Sciatic nerve (tissue), 2 donors: ENCODE data around the gene TOR1A. TPM values are rescaled to one million over a fixed set of nuclear protein-coding genes. Genes with fewer than 3 reads are reported as not detected.

Experiments used
- ATAC-seq: fragments of 200-7000 bp; cut with Tn5 transposase; one replicate; pipeline ENCODE4 v1.9.1; 2020; ENCODE audit warnings: mild to moderate bottlenecking, moderate library complexity
- DNase-seq: peaks from one replicate; pipeline ENCODE4 v3.0.0-alpha.2; 2020; ENCODE audit warnings: low spot score
- intact Hi-C: fragments of 100-400 bp; cut with DNase I; formaldehyde crosslinking; loops from one replicate; pipeline ENCODE4 v1.14.2; 2022
- microRNA-seq: library from miRNA; unstranded; fragments of <30 nt; microRNA quantifications from one replicate; pipeline ENCODE4 v1.2.0, GENCODE V29; 2020
- total RNA-seq: library from RNA; stranded (reverse); fragmentation: NEBNext Ultra II Directional; extraction: Animal tissue kit (Norgen Biotek cat#: 25700); gene quantifications from one replicate; pipeline ENCODE4 v1.2.1, GENCODE V29; 2021
- donor health status: DM: no; HTN: no; CAD: no.
- donor health status: DM: no; HTN: no; CAD: no.

Gene TOR1A
- total RNA-seq, 1 donor from 2014 or later = 24.6 TPM

DNA sequence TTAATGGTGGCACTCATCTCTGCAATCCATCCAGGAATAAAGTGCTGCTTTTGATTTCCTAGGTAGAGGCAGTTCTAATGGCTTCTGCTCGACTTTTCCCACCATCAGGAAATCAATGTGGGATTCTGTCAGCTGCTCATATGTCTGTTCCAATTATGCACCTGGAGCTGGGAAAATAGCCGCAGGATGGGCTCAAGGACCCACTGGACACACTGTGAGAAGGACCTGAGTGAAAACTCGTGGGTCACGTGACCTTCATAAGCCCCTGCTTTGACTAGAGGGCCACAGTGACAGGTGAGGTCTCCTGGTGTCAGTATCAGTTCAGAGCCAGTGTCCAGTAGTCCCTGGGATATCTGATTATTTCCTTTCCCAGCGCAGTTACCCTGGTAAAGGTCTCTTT is 53.2 kb downstream of the TOR1A start:
- ATAC-seq (no peak), DNase-seq (no peak)
- intact Hi-C loops = no loop called here

DNA sequence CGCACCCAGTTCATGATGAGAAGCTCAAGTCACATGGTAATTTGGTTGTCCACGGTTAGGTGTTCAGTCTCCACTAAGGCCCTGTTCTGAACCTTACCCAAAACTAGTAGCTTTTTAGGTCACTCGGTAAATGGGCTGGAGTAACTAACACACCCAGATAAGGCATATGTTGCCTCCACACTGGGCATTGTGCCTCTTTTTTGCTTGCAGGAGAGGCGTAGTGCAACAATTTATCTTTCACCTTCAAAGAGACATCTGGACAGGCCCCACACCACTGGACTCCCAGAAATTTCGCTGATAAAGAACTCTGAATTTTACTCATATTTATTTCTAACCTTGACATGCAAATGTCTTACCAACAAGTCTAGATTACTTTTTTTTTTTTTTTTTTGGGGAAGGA is 54.3 kb downstream of the TOR1A start:
- no peak for ATAC-seq
- DNase-seq = no peak
- intact Hi-C loops = no loop called here

GRCh38 chr9:129768486-129768885 is 55.5 kb downstream of the TOR1A start:
- no peak for ATAC-seq
- intact Hi-C loops = no loop called here
- DNase-seq = no peak

GRCh38 chr9:129765764-129766317 is 58.1 kb downstream of the TOR1A start:
- DNase-seq = no peak
- intact Hi-C loops = no loop called here
- ATAC-seq = no peak

DNA sequence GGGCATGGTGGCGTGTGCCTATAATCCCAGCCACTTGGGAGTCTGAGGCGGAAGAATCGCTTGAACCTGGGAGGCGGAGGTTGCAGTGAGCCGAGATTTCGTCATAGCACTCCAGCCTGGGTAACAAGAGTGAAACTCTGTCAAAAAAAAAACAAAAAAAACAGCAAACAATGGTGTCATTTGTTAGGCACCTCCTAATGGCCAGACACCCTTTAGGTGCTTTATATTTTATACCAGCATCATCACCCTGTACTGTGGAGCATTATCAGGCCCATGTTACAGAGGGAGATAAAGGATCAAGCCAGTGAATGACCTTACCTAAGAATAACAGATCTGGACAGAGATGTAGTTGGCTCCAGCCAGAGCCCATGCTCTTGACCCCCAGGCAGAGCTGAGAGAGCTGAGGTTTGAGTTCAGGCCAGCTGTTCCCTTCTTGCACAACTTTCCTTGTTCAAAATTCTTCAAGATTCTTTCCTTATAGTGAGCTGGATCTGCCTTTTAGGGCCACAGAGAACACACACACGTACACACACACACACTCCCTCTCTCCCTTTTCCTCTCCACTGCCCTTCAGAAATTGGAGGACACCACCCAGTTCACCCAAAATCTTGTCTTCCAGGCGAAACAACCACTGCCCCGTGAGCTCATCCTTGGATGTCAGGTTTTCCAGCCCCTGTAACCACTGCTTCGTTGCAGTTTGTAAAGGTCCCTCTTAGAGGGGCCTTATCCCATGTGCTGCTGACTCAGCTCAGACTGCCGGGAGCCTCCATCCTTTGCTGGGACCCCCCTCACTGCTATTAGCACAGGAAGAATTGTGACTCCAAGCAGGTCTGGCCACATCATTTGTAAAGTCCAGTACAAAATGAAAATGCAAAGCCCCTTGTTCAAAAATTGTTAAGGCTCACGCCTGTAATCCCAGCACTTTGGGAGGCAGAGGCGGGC is 60.7 kb downstream of the TOR1A start:
- DNase-seq (peak; percentile 77), ATAC-seq (peak; percentile 90)
- intact Hi-C loops = no loop called here

Small RNAs within 50 kb of the gene (microRNA-seq; reads per million reads assigned to microRNA genes)
- not detected for gene MIR6855

Other genes starting within 250 kb of the TOR1A start
- 2.2 TPM for gene C9orf50, start 203.0 kb downstream of the TOR1A start, total RNA-seq
- 28.0 TPM for gene NTMT1, start 198.0 kb downstream of the TOR1A start, total RNA-seq
- 18.6 TPM for gene ASB6, start 182.0 kb downstream of the TOR1A start, total RNA-seq
- gene PRRX2, start 158.5 kb downstream of the TOR1A start, total RNA-seq = 13.2 TPM
- 23.3 TPM for gene PTGES, start 71.1 kb downstream of the TOR1A start, total RNA-seq
- 15.7 TPM for gene TOR1B, start 21.0 kb downstream of the TOR1A start, total RNA-seq
- gene C9orf78, start 11.1 kb upstream of the TOR1A start, total RNA-seq = 38.6 TPM
- 28.7 TPM for gene USP20, start 11.3 kb upstream of the TOR1A start, total RNA-seq
- gene FNBP1, start 219.1 kb upstream of the TOR1A start, total RNA-seq = 132 TPM
- gene GPR107, start 229.8 kb upstream of the TOR1A start, total RNA-seq = 42.4 TPM